ENCODE data around the gene HPDL. TPM values are rescaled to one million over a fixed set of nuclear protein-coding genes. Genes with fewer than 3 reads are reported as not detected.
"Not testable (repeated sequence)": the region's sequence is repeated elsewhere in the genome, so short reads cannot be mapped to it uniquely, and the experiment has no call there.

HPDL gene
- 7.8 and 8.3 TPM in 2 replicates for total RNA-seq

DNA sequence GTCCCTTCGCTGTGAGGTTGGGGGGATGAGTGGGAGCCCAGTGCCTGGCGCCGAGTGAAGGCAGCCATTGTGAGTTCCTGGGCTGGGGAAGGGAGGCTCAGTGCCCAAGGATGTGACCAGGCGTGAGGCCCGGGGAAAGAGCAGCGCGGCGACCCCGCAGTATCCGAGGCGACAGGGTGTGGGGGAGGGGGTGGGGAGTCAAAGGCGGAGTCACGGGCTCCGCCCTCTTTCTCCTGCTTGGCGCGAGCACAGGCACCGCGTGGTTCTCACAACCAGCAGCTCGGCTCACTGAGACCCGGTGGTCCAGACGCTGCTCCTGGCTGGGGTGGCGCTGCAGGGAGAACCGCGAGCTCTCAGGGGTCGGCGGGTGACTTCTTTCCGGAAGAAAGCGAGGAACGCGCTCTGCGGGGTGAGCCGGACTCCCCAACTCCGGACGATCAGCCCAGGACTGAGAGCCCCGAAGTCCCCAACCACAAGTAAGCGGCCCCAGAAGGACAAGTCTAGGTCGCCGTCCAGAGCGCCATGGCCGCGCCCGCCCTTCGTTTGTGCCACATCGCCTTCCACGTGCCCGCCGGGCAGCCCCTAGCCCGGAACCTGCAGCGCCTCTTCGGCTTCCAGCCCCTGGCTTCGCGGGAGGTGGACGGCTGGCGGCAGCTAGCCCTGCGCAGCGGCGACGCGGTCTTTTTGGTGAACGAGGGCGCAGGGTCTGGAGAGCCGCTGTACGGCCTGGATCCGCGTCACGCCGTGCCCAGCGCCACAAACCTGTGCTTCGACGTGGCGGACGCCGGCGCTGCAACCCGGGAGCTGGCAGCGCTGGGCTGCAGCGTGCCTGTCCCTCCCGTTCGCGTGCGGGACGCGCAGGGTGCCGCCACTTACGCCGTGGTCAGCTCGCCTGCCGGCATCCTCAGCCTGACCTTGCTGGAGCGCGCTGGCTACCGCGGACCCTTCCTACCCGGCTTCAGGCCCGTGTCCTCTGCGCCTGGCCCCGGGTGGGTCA, at the start of gene HPDL:
TSS of gene HPDL (plus strand) at position 269 of the 997 bp plus-strand sequence. CDS start at position 523, 254 bp downstream.
- intact Hi-C loops (cut with micrococcal nuclease): loop anchor here (1.0 kb wide), 1 partner anchor 23 kb away; no protein-coding TSS in a partner anchor

DNA sequence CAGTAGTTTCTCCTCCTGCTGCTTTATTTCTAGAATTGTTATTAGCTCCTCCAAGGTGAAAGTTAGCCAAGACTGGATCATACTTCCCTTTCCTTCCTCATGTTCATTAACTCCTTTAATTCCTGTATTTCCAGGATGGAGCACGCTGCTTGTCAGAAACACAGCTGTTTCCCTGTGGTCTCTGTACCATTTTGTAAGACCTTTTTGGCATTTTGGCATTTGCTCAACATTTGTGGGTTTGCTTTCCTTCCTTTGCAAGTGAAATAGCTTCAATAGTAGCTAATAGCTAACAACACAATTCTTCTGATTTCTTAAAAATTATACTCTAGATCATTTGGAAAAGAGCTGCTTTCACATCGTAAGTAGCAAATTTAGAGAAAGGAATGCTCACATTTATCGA, 44.3 kb upstream of the HPDL start:
- intact Hi-C loops (cut with micrococcal nuclease): no loop called here

DNA sequence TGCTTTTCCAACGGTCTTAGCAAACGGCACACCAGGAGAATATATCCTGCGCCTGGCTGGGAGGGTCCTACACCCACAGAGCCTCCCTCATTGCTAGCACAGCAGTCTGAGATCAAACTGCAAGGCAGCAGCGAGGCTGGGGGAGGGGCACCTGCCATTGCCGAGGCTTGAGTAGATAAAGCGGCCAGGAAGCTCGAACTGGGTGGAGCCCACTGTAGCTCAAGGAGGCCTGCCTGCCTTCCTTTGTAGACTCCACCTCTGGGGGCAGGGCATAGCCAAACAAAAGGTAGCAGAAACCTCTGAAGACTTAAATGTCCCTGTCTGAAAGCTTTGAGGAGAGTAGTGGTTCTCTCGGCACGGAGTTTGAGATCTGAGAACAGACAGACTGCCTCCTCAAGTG, 41.8 kb upstream of the HPDL start:
- intact Hi-C loops (cut with micrococcal nuclease): not testable (repeated sequence)

- intact Hi-C loops (cut with micrococcal nuclease): not testable (repeated sequence)
Observed at GRCh38 chr1:45286521-45286920, 40.2 kb upstream of the HPDL start.

- intact Hi-C loops (cut with micrococcal nuclease): not testable (repeated sequence)
Observed at GRCh38 chr1:45291002-45291401, 35.7 kb upstream of the HPDL start.

- intact Hi-C loops (cut with micrococcal nuclease): no loop called here
Observed at GRCh38 chr1:45291716-45292115, 35.0 kb upstream of the HPDL start.

DNA sequence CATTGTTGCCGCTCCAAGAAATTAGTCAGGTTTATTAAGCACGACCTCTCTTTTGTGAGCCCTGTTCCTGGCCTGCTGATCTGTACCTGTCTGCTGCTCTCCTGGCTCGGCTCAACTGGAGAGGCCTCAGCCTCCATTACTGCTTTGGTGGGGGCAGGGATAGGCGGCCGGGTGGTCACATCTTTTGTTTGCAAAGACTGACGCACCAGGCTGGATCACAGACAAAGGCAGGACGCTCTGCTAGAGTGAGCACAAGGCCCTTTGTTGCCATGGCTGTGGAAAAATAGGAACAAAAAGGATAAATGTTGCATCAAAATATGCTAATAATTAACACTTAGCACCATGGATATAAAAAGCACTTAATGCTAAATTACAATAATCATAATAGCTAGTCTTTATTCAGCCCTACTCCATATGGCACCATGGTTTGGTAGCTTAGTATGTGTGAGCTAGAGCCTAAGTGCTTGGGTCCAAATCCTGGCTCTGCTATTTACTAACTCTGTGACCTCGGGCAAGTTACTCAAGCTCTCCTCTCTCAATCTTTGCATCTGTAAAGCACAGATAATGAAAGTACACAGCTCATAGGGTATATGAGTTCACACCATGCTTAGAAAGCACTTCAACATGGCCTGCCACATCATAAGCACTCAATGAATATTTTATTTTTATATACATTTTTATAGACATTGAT, 28.9 kb upstream of the HPDL start:
- intact Hi-C loops (cut with micrococcal nuclease): no loop called here

DNA sequence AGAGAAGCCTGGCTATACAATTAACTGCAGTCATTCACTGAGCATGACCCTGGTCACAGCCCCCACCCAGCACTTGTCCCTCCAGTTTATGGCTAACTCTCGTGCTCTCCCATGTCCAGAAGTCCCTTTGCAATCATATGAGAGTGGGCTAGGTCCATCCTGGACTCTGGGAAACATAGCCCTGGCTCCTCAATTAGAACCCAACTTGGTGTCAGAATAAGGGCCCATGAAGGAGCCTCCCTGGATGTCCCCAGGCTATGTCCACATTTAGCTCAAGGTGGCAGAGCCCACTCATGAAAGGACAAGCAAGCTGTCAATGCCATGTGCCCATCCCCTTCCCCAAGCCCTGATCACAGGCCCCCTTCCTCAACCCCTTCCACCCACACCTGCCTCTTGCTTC, 27.4 kb upstream of the HPDL start:
- intact Hi-C loops (cut with micrococcal nuclease): no loop called here

GRCh38 chr1:45299981-45300668, 26.6 kb upstream of the HPDL start:
- intact Hi-C loops (cut with micrococcal nuclease): loop anchor here (1.0 to 5.0 kb wide), 5 partner anchors 282 to 568 kb away; partner anchors contain the start of genes GPBP1L1, RNU5D-1 and TMEM69

GRCh38 chr1:45300669-45300997, 26.1 kb upstream of the HPDL start:
- intact Hi-C loops (cut with micrococcal nuclease): loop anchor here (1.0 to 5.0 kb wide), 5 partner anchors 282 to 568 kb away; partner anchors contain the start of genes GPBP1L1, RNU5D-1 and TMEM69

DNA sequence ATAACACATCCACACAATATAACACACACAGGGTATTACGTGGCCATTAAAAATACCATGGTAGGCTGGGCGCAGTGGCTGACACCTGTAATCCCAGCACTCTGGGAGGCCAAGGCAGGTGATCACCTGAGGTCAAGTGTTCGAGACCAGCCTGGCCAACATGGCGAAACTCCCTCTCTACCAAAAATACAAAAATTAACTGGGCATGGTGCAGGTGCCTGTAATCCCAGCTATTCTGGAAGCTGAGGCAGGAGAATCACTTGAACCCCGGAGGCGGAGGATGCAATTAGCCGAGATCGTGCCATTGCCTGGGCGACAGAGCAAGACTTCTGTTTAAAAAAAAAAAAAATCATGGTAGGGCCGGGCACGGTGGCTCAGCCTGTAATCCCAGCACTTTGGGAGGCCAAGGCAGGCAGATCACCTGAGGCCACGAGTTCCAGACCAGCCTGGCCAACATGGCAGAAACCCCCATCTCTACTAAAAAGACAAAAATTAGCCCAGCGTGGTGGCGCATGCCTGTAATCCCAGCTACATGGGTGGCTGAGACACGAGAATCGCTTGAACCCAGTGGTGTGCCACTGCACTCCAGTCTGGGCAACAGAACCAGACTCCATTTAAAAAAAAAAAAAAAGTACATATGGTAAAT, 24.1 kb upstream of the HPDL start:
- intact Hi-C loops (cut with micrococcal nuclease): loop anchor here (1.0 to 5.0 kb wide), 10 partner anchors 38 to 570 kb away; partner anchors contain the start of genes CCDC163, EIF2B3, GPBP1L1 and MMACHC

GRCh38 chr1:45303520-45304310, 23.0 kb upstream of the HPDL start:
- intact Hi-C loops (cut with micrococcal nuclease): loop anchor here (1.0 to 5.0 kb wide), 11 partner anchors 23 to 571 kb away; partner anchors contain the start of genes CCDC163, EIF2B3, GPBP1L1 and HPDL

DNA sequence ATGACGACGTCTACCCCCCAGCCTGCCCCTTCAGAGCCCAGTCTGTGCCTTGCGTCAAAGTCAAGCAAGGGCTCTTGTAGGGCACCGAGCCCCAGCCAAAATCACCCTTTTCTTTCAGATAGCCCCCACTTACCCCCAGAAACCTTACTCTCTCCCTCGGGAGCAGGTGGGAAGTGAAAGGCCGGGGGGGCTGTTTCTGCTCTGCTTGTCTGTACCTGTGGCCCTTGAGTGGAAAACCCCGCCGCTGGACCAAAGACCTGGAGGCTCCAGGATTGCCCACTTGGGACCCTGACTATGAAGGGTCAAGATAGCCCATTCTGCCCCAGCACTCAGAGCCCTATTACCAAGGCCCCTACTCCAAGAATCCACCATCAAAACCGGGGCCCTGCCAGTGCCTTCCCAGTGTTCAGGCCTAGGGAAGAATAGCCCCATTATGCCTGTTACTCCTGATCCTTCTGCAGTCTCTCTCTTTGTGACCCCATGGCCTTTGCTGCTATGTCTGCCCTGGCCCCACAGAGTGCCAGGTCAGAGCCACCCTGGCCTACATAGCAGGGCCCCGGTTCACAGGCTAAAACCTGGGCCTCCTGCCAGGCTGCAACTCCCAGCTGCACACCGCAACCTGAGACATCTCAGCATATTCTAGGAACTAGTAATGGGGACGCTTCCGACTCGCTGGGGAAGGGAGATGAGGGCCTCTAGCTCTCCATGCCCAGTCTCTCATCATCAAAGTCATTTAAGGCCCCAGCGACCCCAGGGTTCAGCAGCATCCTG, 22.2 kb upstream of the HPDL start:
- intact Hi-C loops (cut with micrococcal nuclease): loop anchor here (1.0 to 5.0 kb wide), 3 partner anchors 22 to 572 kb away; partner anchors contain the start of genes GPBP1L1, HPDL, RNU5D-1 and TMEM69

DNA sequence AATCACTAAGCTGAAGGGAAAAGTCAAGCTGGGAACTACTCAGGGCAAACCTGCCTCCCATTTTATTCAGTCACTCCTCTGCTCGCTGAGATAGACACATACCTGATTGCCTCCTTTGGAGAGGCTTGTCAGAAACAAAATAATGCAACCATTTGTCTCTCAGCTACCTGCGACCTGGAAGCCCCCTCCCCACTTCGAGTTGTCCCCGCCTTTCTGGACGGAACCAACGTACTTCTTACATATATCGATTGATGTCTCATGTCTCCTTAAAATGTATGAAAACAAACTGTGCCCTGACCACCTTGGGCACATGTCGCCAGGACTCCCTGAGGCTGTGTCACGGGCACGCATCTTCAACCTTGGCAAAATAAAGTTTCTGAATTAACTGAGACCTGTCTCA, 21.5 kb upstream of the HPDL start:
- intact Hi-C loops (cut with micrococcal nuclease): no loop called here

DNA sequence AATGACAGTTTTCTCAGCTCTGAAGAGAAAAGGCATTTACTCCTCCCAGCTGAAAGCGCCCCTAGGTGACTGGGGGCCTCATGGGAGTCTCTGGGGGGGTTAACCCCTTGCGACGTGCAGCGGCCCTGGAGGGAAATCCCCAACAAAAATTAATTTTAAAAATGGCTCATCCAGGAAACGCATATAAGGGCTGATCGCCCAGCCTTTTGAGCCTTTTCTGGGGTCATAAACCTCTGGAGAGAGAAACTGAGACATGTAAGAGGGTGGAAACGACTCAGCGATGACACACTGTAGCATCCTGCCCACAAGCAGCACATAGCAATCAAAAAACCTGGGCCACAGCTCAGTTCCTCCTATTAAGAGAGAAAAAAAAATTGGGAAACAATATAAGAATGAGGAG, 20.4 kb upstream of the HPDL start:
- intact Hi-C loops (cut with micrococcal nuclease): no loop called here

DNA sequence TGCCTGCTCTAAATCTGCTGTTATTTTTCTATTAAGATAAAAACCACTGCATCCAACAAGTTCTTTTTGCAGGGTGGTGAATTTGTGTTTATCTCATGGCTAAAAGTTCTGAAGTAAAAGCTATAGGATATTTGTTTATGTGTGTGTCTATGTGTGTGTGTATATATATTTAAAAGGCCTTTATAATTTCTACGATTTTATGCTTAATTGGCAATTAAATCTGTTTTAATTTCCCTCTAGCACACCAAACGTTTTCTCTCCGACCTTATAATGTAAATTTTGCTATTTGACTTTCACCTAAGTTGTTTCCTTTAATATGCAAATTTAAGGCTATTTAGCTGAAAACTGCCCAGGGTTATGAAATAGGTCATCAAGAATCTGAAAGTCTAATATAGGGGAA, 19.8 kb upstream of the HPDL start:
- intact Hi-C loops (cut with micrococcal nuclease): no loop called here

GRCh38 chr1:45314266-45314665, 12.4 kb upstream of the HPDL start:
- intact Hi-C loops (cut with micrococcal nuclease): no loop called here

DNA sequence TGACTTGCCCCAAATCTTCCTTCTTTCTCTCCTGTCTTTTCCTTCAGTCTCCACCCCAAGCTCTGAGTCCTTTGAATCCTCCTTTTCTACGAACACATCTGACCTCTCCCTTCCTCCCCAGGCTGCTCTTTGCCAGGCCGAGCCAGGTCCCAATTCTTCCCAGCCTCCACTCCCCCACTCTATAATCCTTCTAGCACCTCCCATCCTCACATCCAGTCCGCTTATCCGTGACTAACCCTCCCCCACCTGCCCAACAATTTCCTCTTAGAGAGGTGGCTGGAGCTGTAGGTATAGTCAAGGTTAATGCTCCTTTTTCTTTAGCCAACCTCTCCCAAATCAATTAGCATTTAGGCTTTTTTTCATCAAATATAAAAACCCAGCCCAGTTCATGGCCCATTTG, 9.5 kb upstream of the HPDL start:
- intact Hi-C loops (cut with micrococcal nuclease): no loop called here

DNA sequence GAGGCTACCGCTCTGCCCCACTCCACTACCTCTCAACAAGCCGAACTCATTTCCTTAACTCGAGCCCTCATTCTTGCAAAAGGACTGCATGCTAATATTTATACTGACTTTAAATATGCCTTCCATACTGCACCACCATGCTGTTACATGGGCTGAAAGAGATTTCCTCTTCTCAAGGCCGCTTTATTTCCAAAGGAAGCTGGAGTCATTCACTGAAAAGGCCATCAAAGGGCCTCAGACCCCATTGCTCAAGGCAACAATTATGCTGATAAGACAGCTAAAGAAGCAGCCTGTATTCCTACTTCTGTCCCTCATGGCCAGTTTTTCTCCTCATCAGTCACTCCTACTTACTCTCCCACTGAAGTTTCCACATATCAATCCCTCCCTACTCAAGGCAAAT, 6.9 kb upstream of the HPDL start:
- intact Hi-C loops (cut with micrococcal nuclease): no loop called here
